Psoas muscle (tissue), 8 donors: ENCODE results near the gene IL6R. TPM values are rescaled to one million over a fixed set of nuclear protein-coding genes. Genes with fewer than 3 reads are reported as not detected.
"Not testable (repeated sequence)": the region's sequence is repeated elsewhere in the genome, so short reads cannot be mapped to it uniquely, and the experiment has no call there.

Experiments
- ATAC-seq, 4 donors: fragments of 200-7000 bp; cut with Tn5 transposase; one replicate each; pipeline ENCODE4 v1.9.1; 2020; ENCODE audit warnings: moderate library complexity in 3 of 4, mild to moderate bottlenecking in 2 of 4
- DNase-seq, 2 donors: peaks; one replicate each; pipeline ENCODE4 v3.0.0-alpha.2; 2020
- H3K27ac ChIP-seq: fragments of 200-600 bp; one replicate; pipeline ENCODE4 v1.8.0; 2022
- H3K27me3 ChIP-seq, 3 donors: fragments of 200-600 bp in 1 of 3; one replicate each; pipeline versions ENCODE4 v1.6.1 to v1.8.0; 2013 to 2022; ENCODE audit warnings: low read length in 2 of 3, mild to moderate bottlenecking in 2 of 3, moderate library complexity in 1 of 3; ENCODE audit not compliant: insufficient read depth in 3 of 3
- H3K36me3 ChIP-seq, 2 donors: fragments of 200-600 bp in 1 of 2; one replicate each; pipeline versions ENCODE4 v1.6.1 to v1.8.0; 2013 to 2022; ENCODE audit warnings: low read depth in 1 of 2, mild to moderate bottlenecking in 1 of 2, moderate library complexity in 1 of 2; ENCODE audit not compliant: insufficient read depth in 1 of 2
- H3K4me1 ChIP-seq: fragments of 200-600 bp; one replicate; pipeline ENCODE4 v1.8.0; 2022
- H3K4me3 ChIP-seq: fragments of 200-600 bp; one replicate; pipeline ENCODE4 v1.8.0; 2022; ENCODE audit warnings: mild to moderate bottlenecking
- H3K9me3 ChIP-seq: fragments of 200-600 bp; one replicate; pipeline ENCODE4 v1.8.0; 2022
- CTCF ChIP-seq: fragments of 200-600 bp; IDR thresholded peaks from one replicate; pipeline ENCODE4 v1.8.0; 2022; ENCODE audit warnings: antibody characterized with exemption
- WGBS, 3 donors: extraction: QIAGEN DNeasy Blood & Tissue Kit; methylation state at CpG; one replicate each; pipeline versions ENCODE4 v1.1.6 to v1.1.7; 2013; 5-methylcytosine and 5-hydroxymethylcytosine counted together
- intact Hi-C, 2 donors: fragments of 100-400 bp; cut with DNase I; formaldehyde crosslinking; loops; one replicate each; pipeline versions ENCODE4 v1.11.0 to v1.14.2; 2022
- long read RNA-seq, 2 donors: library from polyadenylated mRNA; unstranded; transcript quantifications; one replicate each; pipeline ENCODE4 v2.0.0, GENCODE V29; 2021
- polyA plus RNA-seq, 3 donors: library from polyadenylated mRNA; stranded (reverse); fragments of 200-250 nt; gene quantifications; one replicate each; pipeline ENCODE4 v1.2.3, GENCODE V29; 2013
- total RNA-seq, 4 donors: library from RNA; stranded (reverse); fragmentation: NEBNext Ultra II Directional in 2 of 4; extraction: Animal tissue kit (Norgen Biotek cat#: 25700) in 2 of 4; gene quantifications; one replicate each; pipeline versions ENCODE4 v1.2.1 to v1.2.4, GENCODE V29; 2021 to 2023
- donor health status: healthy with polysubstance abuse.
- donor health status: DM: no; HTN: no; CAD: no; lungs with moderate emphysema.
- donor health status: Bipolar disorder and iron deficiency.
- donor health status: healthy.
- donor health status: DM: yes; HTN: yes; CAD: no.
- donor health status: DM: no; HTN: no; CAD: no.
- donor health status: DM: no; HTN: no; CAD: no.
- donor health status: DM: yes; HTN: yes; CAD: no.

Gene IL6R
- total RNA-seq = 100 to 1,000 TPM in 1 of 4 donors, 10 to 100 TPM in 3; 32.6 to 182 (median 80.9) TPM
- polyA plus RNA-seq = 10 to 100 TPM; 41.7 to 97.7 (median 80.8) TPM
- long read RNA-seq, donor 1, full-length matches to known transcripts = 22 of 67 reads
- long read RNA-seq, donor 1, partial matches to known transcripts = 34 of 67 reads
- long read RNA-seq, donor 1, other reads (novel, unspliced or antisense) = 11 of 67 reads
- long read RNA-seq, donor 2, full-length matches to known transcripts = 120 of 287 reads
- long read RNA-seq, donor 2, partial matches to known transcripts = 105 of 287 reads
- long read RNA-seq, donor 2, other reads (novel, unspliced or antisense) = 62 of 287 reads

- WGBS, 3 donors = 1% methylated on average over 48 to 66 of the region's 66 CpGs
- DNase-seq = peak; percentile 97 to 98
- ATAC-seq = peak; percentile 80 to 87 (median 82)
- no peaks in the 10 kb centered on the region for H3K27me3 ChIP-seq
- H3K4me3 ChIP-seq = peak within 1 kb of the TSS; percentile 98
- H3K9me3 ChIP-seq = no peaks in the 10 kb centered on the region
- intact Hi-C loops = loop anchor here in 1 of 2 donors (1.0 kb wide), 1 partner anchor 13 kb away; no protein-coding TSS in a partner anchor
- H3K36me3 ChIP-seq = peaks cover 0 to 11% of the 10 kb centered on the region in 2 donors
- peak within 1 kb of the TSS; percentile 100 for H3K27ac ChIP-seq
- H3K4me1 ChIP-seq = peaks cover 35% of the 10 kb centered on the region
- TF ChIP-seq CTCF = peak; percentile 20
These were observed at the start of gene IL6R for GRCh38 chr1:154404984-154405746. TSS of gene IL6R (plus strand) at chr1:154405343. CDS start at chr1:154405630, 287 bp downstream.

GRCh38 chr1:154358519-154358918 is 46.6 kb upstream of the IL6R start:
- TF ChIP-seq CTCF = no peak
- Histone ChIP-seq H3K27me3 (no peaks in the 10 kb centered on the region), H3K4me1 (peaks cover under 1% of the 10 kb centered on the region), H3K27ac (no peak overlapping the region), H3K4me3 (no peak overlapping the region), H3K36me3 (no peaks in the 10 kb centered on the region), H3K9me3 (no peaks in the 10 kb centered on the region)
- DNase-seq = no peak
- no peak for ATAC-seq
- intact Hi-C loops = no loop called here
- 82 to 87% (median 86%) methylated on average over 8 of the region's 8 CpGs for WGBS, 3 donors

GRCh38 chr1:154360288-154360687 is 44.9 kb upstream of the IL6R start:
- H3K27me3 ChIP-seq = no peaks in the 10 kb centered on the region
- no peaks in the 10 kb centered on the region for H3K9me3 ChIP-seq
- no peak for TF ChIP-seq CTCF
- no peak for DNase-seq
- intact Hi-C loops = no loop called here
- H3K36me3 ChIP-seq = no peaks in the 10 kb centered on the region
- no peak overlapping the region for H3K4me3 ChIP-seq
- H3K27ac ChIP-seq = no peak overlapping the region
- H3K4me1 ChIP-seq = no peaks in the 10 kb centered on the region
- no peak for ATAC-seq

GRCh38 chr1:154360881-154361280 is 44.3 kb upstream of the IL6R start:
- intact Hi-C loops, H3K9me3 ChIP-seq, H3K27me3 ChIP-seq, ATAC-seq, H3K4me3 ChIP-seq, H3K36me3 ChIP-seq, H3K4me1 ChIP-seq, H3K27ac ChIP-seq, DNase-seq: not testable (repeated sequence)
- 84 to 94% (median 86%) methylated on average over 5 of the region's 5 CpGs for WGBS, 3 donors

GRCh38 chr1:154361357-154361756 is 43.8 kb upstream of the IL6R start:
- no peaks in the 10 kb centered on the region for H3K9me3 ChIP-seq
- no peaks in the 10 kb centered on the region for H3K4me1 ChIP-seq
- WGBS, 3 donors = 68 to 71% (median 69%) methylated on average over 3 of the region's 3 CpGs
- no peak overlapping the region for H3K4me3 ChIP-seq
- DNase-seq = no peak
- no peak for ATAC-seq
- intact Hi-C loops = no loop called here
- no peak overlapping the region for H3K27ac ChIP-seq
- no peaks in the 10 kb centered on the region for H3K27me3 ChIP-seq
- TF ChIP-seq CTCF = no peak
- H3K36me3 ChIP-seq = no peaks in the 10 kb centered on the region
